Measurements from ENCODE around the gene DNAAF2.
A peak's percentile ranks its signal among the peaks of the same experiment; 100 is the strongest.
"Not testable (repeated sequence)": the region's sequence is repeated elsewhere in the genome, so short reads cannot be mapped to it uniquely, and the experiment has no call there.

Gene DNAAF2

DNA sequence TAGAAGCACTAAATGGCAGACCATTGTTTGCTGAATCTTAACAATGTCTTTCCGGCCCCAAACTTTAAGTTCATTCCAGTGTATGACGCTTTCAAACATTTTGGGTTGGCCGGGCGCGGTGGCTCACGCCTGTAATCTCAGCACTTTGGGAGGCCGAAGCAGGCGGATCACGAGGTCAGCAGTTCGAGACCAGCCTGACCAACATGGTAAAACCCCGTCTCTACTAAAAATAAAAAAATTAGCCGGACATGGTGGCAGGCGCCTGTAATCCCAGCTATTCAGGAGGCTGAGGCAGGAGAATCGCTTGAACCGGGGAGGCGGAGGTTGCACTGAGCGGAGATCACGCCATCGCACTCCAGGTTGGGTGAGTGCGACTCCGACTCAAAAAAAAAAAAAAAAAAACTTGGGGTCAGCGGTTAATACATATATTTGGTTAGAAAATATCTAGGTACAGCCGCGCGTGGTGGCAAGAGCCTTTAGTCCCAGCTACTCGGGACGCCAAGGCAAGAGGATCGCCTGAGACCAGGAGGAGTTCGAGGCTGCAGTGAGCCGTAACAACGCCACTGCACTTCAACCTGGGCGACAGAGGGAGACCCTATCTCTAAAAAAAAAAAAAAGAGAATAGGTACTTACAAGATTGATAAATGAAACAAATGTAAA is 49.9 kb downstream of the DNAAF2 start:
- Histone ChIP-seq H3K36me3 (replicated peaks) (peaks cover 41% of the 10 kb centered on the region), H3K4me3 (peak overlapping the region; percentile 95)
- in situ Hi-C loops (cut with MboI; ENCODE audit: low sequenced_read_pairs); H3K4me1 ChIP-seq; H3K9me3 ChIP-seq; H3K27me3 ChIP-seq (ENCODE audit: low read depth): not testable (repeated sequence)
- DNase-seq (ENCODE audit: low spot score in 2 of 2): peak in 1 of 2 experiments; percentile 55

DNA sequence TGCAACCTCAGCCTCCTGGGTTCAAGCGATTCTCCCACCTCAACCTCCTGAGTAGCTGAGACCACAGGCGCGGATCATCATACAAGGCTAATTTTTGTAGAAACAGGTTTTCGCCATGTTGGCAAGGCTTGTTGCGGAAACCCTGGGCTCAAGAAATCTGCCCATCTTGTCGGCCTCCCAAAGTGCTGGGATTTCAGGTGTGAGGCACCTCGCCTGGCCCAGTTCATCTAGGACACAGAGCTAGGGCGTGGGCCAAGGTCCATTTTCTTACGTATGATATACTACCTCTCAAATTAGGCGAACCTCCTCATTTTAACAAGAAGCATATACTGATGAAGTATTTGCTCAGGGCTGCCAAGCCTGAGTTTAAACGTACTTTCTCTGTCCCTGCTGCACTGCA is 51.0 kb downstream of the DNAAF2 start:
- in situ Hi-C loops (cut with MboI; ENCODE audit: low sequenced_read_pairs): no loop called here
- H3K9me3 ChIP-seq: no peaks in the 10 kb centered on the region

DNA sequence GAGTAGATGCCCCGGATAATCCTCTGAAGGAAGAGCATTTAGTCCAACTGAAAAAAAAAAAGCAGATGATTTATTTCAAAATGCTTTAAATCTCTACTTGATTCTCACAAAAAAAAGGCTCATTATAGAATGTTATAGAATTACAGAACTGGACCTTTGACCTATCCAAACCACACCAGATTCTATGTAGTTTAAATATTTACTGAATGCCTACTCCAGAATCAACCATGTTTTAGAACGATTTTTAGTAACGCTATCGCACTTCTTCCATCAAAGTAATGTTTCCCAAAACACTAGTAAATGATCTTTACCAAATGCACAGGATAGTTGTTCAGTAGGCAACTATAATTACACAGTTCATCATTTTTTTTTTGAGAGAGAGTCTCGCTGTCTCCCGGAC is 51.4 kb downstream of the DNAAF2 start:
- Histone ChIP-seq H3K4me3 (peak overlapping the region; percentile 95), H3K27me3 (ENCODE audit: low read depth) (no peaks in the 10 kb centered on the region), H3K36me3 (replicated peaks) (peaks cover 41% of the 10 kb centered on the region), H3K4me1 (peaks cover 9% of the 10 kb centered on the region), H3K9me3 (no peaks in the 10 kb centered on the region)
- in situ Hi-C loops (cut with MboI; ENCODE audit: low sequenced_read_pairs): no loop called here
- no peak for DNase-seq (ENCODE audit: low spot score in 2 of 2)

More for the DNA sequence above, 51.0 kb downstream of the DNAAF2 start:
- peaks cover 9% of the 10 kb centered on the region for H3K4me1 ChIP-seq
- no peaks in the 10 kb centered on the region for H3K27me3 ChIP-seq (ENCODE audit: low read depth)
- peaks cover 41% of the 10 kb centered on the region for H3K36me3 ChIP-seq (replicated peaks)
- H3K4me3 ChIP-seq: peak overlapping the region; percentile 95
- DNase-seq (ENCODE audit: low spot score in 2 of 2): no peak

DNA sequence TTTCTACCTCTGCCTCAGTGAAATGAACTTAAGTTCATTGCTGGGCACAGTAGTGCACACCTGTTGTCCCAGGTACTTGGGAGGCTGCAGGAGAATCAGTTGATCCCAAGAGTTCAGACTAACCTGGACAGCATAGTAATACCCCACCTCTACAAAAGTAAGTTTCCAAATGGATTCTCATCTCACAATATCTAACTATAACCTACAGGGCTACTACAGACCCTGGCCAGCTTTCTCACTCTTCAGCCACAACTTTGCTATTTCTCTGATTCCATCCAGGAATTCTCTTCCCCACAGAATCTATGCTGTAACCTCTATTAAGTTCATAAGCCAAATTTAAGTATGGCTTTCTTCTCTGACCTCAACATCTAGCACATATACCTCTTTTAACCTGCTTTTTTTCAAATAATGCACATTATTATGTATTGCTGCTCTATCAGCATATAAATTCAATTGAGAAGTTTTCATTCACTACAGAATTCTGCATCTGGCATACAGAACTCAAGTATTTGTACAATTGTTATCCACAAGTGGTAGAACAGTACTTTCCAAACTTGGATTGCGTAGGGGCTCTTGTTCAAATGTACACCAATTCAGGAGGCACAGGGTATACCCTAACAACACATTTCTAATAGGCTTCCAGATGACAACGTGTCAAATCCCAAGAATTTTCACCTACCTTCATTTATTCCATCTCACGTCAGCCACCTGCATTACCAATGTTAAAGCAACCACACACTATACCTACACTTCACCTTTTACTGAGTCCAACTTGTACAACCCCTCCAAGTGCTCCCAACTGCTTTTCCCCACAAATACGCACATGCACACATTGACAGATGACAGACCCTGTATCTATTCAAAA is 52.7 kb downstream of the DNAAF2 start:
- peaks cover 9% of the 10 kb centered on the region for H3K4me1 ChIP-seq
- no peak overlapping the region for H3K4me3 ChIP-seq
- no peaks in the 10 kb centered on the region for H3K27me3 ChIP-seq (ENCODE audit: low read depth)
- no peak for DNase-seq (ENCODE audit: low spot score in 2 of 2)
- no peaks in the 10 kb centered on the region for H3K9me3 ChIP-seq
- peaks cover 48% of the 10 kb centered on the region for H3K36me3 ChIP-seq (replicated peaks)
- in situ Hi-C loops (cut with MboI; ENCODE audit: low sequenced_read_pairs): no loop called here

DNA sequence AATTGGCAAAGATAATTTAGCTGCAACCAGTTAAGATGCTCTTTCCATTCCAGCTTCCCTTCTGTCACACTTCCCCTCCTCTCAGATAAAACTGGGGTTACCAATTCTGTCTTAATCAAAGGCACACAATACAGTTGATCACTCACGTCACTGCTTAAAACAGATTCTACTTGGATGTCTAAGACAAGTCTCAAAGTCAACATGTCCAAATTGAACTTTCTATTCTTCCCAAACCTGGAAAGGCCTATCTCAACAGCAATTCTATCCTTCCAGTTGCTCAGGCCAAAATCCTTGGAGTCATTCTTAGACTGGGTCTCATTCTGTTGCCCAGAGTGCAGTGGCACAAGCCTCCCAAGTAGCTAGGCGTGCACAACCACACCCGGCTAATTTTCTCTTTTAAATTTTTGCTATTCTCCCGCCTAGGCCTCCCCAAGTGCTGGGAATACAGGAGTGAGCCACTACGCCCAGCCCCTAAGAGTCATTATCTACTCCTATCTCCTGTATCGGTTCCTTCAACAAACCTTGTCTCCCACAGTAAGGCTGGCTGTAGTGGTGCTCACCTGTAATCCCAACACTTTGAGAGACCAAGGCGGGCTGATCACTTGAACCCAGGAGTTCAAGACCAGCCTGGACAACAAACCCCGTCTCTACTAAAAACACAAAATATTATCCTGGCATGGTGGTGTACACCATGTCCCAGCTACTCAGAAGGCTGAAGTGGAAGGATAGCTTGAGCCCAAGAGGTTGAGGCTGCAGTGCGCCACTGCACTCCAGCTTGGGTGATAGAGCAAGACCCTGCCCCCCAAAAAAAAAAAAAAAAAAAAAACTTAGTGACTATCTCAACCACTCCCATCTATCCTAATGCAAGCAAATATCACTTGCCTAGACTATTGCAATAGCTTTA is 53.6 kb downstream of the DNAAF2 start:
- no peak for DNase-seq (ENCODE audit: low spot score in 2 of 2)
- in situ Hi-C loops (cut with MboI; ENCODE audit: low sequenced_read_pairs): no loop called here
- Histone ChIP-seq H3K4me1 (peaks cover 9% of the 10 kb centered on the region), H3K9me3 (no peaks in the 10 kb centered on the region), H3K36me3 (replicated peaks) (peaks cover 57% of the 10 kb centered on the region), H3K27me3 (ENCODE audit: low read depth) (no peaks in the 10 kb centered on the region), H3K4me3 (no peak overlapping the region)

DNA sequence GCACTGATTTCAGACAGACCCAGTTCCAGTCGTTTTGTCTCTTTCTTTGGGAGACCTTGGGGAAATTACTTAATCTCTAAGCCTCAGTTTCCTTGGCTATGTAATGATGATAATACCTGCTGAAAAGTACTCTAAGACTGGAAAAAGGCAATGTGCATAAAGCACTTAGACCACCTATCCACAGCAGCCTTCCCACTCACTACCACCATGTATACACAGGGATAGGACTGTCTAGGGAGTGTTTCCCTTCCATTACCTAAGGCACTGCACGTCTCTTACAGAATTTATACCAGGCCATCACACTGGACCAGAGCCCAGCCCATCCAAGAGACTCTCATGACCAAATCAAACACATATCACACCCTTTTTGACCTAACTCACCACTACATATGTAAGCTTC is 55.2 kb downstream of the DNAAF2 start:
- in situ Hi-C loops (cut with MboI; ENCODE audit: low sequenced_read_pairs): no loop called here
- H3K9me3 ChIP-seq: no peaks in the 10 kb centered on the region
- H3K4me1 ChIP-seq: peaks cover 9% of the 10 kb centered on the region
- no peaks in the 10 kb centered on the region for H3K27me3 ChIP-seq (ENCODE audit: low read depth)
- no peak overlapping the region for H3K4me3 ChIP-seq
- DNase-seq (ENCODE audit: low spot score in 2 of 2): no peak
- peaks cover 55% of the 10 kb centered on the region for H3K36me3 ChIP-seq (replicated peaks)

DNA sequence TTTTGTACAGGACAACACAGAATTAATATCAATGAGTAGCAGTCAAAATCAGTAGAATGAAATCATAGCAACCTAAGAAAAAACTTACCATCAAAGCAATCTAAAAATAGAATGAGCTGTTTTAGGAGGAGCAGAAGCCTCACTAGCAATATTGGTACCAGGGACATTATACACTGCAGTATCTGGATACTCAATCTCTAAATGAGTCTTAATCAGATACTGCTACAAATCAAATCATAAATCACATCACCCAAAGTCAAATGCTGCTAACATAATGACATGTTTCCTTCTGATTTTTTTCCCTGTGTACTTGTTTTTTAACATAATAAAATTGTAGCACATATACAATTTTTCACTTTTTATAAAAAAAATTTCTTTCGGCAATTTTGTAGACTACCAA is 56.9 kb downstream of the DNAAF2 start:
- Histone ChIP-seq H3K4me3 (no peak overlapping the region), H3K9me3 (no peaks in the 10 kb centered on the region), H3K27me3 (ENCODE audit: low read depth) (no peaks in the 10 kb centered on the region), H3K36me3 (replicated peaks) (peaks cover 53% of the 10 kb centered on the region), H3K4me1 (peaks cover 5% of the 10 kb centered on the region; the same call in 1 of the 2 replicates)
- no peak for DNase-seq (ENCODE audit: low spot score in 2 of 2)
- in situ Hi-C loops (cut with MboI; ENCODE audit: low sequenced_read_pairs): no loop called here
